Choroid plexus epithelial cell (primary cell): Measurements from ENCODE around the gene SETDB2.

Experiments used
- DNase-seq: peaks from one replicate; pipeline ENCODE4 v3.0.0-alpha.2; 2010; ENCODE audit warnings: low read depth
- H3K4me3 ChIP-seq: 2 replicates; pipeline ENCODE4 v1.5.1; 2011; ENCODE audit warnings: low read depth, mild to moderate bottlenecking, control low read depth, low read length, moderate library complexity
- CTCF ChIP-seq: conservative IDR thresholded peaks from 2 replicates; pipeline ENCODE4 v1.5.1; 2011; ENCODE audit warnings: low read depth, mild to moderate bottlenecking, control low read depth, inconsistent platforms, low read length, moderate library complexity

SETDB2 gene

GRCh38 chr13:49441846-49442245 is 2.2 kb upstream of the SETDB2 start:
- peak; percentile 56 for DNase-seq
- no peak overlapping the region for H3K4me3 ChIP-seq
- no peak for TF ChIP-seq CTCF

GRCh38 chr13:49443357-49443703 is 744 bp upstream of the SETDB2 start:
- TF ChIP-seq CTCF: no peak
- H3K4me3 ChIP-seq: peak overlapping the region; percentile 87
- DNase-seq: peak; percentile 66

GRCh38 chr13:49444524-49445395 is 686 bp downstream of the SETDB2 start:
- peak; percentile 67 for DNase-seq
- TF ChIP-seq CTCF: no peak
- peak overlapping the region; percentile 87 for H3K4me3 ChIP-seq

GRCh38 chr13:49446473-49446872 is 2.4 kb downstream of the SETDB2 start:
- no peak for TF ChIP-seq CTCF
- H3K4me3 ChIP-seq: no peak overlapping the region
- DNase-seq: no peak

GRCh38 chr13:49448753-49449152 is 4.7 kb downstream of the SETDB2 start:
- no peak overlapping the region for H3K4me3 ChIP-seq
- no peak for TF ChIP-seq CTCF
- no peak for DNase-seq

- no peak for DNase-seq
- H3K4me3 ChIP-seq: no peak overlapping the region
- no peak for TF ChIP-seq CTCF
These were observed 6.2 kb downstream of the SETDB2 start for GRCh38 chr13:49450105-49450819.
